Measurements from ENCODE around the gene EVPLL.
"Not testable (repeated sequence)": the region's sequence is repeated elsewhere in the genome, so short reads cannot be mapped to it uniquely, and the experiment has no call there.

The EVPLL gene

DNA sequence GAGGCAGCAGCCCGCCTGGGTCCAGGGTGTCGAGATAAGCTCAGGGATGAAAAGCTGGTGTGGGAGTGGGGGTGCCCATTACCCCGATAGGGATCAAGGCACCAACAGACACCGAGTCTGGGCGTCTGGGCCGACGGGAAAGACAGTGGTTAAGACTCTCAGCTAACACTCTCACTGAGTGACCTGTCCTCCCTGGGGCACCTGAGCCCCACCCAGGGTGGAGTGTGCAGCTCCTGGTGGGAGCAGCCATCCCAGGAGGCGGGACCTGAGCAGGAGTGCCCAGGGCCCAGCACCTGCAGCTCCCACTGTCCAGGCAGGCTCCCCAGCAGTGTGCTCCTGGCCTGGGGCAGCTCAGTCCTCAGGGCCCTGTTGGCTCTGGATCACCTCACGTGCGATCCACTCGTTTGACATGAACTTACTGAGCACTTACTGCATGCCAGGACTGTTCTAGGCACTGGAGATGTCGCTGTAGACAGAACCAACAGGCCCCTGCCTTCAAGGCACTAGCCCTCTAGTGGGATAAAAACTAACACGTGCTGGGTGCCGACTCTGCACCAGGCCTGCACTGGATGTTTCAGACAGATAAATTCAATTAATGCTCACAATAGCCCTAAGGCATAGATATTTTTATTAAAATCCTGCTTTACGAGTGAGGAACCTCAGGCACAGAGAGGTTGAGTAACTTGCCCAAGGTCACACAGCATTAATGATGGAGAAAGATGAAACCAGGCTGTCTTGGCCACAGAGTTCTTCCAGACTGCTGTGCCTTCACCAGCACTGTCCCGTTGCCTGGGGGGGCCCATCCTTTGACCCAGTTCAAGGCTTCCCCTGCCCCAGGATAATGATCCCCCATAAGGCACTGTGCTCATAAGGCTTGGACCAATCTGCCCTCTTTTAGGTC, 1.9 kb downstream of the EVPLL start:
- no peak for DNase-seq

DNA sequence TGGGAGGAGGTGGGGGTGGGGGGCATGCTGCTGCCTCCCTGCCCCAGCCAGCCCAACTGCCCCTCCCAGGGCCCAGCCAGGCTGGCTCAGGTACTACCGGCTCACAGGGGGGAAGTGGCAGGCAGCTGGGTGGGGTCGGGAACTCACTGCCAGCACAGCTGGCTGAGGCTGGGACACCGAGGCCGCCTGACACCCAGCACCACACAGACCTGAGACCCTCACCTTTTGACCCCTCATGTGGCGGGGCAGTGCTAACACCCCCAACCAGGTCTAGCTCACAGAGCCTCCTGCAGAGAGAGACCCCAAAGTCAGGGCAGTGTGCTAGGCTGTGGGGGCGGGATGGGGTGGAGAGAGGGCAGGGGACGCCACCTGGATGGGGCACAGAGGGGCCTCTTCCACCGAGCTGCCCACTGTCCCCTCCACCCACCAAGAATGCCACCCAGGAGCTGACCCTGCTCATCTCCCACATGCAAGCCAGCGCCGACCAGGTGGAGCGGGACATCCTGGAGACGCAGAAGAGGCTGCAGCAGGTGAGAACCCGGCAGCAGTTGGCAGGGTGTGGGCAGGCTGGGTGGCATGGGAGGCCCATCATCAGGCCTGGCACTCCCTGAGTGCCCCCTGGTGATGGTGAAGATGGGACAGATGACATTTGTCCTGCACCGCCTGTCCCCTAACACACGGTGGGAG, 3.0 kb downstream of the EVPLL start:
- no peak for DNase-seq

DNA sequence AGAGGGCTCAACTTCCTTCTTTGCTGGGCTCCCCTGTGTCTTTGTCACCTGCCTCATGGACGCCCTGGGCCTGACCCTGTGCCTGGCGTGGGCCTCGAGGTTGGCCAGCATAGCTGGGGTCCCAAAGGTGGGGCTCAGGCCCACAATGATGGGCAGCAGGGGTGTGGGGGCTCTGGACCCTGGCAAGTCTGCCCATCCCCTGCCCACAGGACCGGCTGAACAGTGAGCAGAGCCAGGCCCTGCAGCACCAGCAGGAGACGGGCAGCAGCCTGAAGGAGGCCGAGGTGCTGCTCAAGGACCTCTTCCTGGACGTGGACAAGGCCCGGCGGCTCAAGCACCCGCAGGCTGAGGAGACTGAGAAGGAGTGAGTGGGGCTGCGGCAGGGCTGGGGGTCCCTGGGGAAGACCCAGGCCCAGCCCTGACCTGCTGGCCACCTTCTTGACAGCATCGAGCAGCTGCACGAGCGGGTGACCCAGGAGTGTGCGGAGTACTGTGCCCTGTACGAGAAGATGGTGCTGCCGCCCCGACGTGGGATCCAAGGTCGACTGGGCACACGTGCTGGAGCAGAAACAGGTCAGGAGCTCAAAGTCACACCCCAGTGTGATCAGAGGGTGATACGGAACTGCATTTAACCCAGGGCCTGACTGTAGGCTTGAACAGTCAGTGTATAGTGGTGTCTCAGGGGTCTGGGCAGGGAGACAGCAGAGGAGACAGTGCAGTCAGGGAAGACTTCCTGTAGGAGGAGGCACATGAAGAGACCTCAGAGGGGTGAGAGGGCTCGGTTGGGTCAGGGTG, 3.8 kb downstream of the EVPLL start:
- no peak for DNase-seq

DNA sequence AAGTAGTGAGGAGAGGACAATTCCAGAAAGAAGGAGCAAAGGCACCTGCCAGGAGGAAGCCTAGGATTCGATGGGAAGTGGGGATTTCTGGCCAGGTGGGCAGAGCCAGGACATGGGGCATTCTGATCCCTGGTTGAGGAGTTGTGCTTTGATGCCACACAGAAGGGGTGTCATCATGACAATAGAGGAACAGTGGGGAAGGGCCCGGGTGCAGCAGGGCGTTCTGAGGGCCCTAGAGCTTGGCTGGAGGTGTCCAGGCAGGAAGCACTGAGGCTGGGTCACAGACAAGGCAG, 4.3 kb downstream of the EVPLL start:
- DNase-seq, result no peak

DNA sequence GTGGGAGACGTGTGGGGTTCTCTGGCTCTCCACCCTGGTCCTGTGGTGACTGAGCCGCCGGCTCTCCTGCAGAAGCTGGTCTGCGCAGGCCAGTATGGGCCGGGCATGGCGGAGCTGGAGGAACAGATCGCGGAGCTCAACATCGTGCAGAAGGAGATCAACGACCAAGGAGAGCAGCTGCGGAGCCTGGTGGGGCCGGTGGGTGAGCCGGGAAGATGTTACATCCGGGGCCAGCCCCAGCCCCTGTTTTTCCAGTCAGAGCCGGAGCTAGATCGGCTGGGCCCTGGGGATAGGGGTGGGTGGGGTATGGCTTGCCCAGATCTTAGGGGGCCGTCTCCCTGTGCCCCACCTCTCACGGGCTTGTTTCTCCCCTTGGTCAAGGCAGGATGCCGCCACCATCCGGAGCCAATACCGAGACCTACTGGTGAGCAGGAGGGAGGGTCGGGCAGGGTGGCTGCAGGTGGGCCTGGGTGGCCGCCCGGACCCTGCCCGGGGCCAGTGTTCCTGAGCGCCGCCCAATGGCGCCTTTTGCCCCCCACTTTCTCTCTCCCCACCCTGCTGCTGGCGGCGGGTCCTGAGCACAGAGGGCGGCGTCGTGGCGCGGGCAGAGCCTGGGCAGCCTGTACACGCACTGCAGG, 5.0 kb downstream of the EVPLL start:
- DNase-seq, result no peak

GRCh38 chr17:18383079-18383481, 5.5 kb downstream of the EVPLL start:
- not testable (repeated sequence) for DNase-seq

GRCh38 chr17:18384271-18384670, 6.7 kb downstream of the EVPLL start:
- not testable (repeated sequence) for DNase-seq

DNA sequence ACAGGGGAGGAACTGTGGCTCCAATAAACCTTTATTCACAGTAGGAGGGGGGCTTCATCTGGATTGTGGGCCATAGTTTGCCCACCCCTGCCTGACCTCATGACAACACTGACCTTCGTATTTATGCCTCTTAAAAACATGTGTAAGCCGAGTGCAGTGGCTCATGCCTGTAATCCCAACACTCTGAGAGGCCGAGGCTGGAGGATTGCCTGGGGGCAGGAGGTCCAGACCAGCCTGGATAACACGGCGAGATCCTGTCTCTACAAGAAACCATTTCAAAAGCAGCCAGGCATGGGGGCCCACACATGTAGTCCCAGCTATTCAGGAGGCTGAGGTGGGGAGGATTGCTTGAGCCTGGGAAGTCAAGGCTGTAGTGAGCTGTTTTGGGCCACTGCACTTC, 10.0 kb downstream of the EVPLL start:
- DNase-seq, result not testable (repeated sequence)

GRCh38 chr17:18388266-18388665, 10.7 kb downstream of the EVPLL start:
- DNase-seq, result not testable (repeated sequence)

- not testable (repeated sequence) for DNase-seq
Observed at GRCh38 chr17:18388728-18389127, 11.2 kb downstream of the EVPLL start.

DNA sequence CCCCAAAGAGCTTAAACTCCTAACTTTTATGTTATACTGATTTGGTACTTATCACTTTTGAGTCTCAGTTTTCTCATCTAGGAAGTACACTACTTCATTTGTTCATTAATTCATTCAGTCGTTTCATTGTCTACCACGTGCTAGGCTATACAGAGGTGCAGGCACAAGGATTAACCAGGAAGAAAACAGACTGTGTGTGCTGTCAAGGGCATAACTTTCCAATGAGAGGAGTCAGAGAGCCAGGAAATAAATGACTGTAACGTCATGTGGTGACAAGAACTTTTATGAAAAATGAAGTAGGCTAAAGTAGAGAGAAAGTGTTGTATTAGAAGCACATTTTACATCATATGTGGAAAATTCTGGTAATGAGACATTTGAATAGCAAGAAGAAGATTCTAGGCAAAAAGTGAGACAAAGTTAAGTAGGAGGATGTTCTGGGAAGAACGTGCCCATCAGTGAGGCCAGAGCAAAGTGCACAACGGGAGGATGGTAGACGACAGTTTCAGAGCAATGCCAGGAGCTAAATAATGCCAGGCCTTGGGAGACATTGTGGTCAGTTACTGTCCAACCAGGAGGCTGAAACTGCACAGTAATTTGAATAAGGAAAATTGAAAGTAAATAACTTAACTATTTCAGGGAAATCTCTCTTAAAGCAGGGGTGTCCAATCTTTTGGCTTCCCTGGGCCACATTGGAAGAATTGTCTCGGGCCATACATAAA, 24.5 kb downstream of the EVPLL start:
- DNase-seq, result not testable (repeated sequence)

DNA sequence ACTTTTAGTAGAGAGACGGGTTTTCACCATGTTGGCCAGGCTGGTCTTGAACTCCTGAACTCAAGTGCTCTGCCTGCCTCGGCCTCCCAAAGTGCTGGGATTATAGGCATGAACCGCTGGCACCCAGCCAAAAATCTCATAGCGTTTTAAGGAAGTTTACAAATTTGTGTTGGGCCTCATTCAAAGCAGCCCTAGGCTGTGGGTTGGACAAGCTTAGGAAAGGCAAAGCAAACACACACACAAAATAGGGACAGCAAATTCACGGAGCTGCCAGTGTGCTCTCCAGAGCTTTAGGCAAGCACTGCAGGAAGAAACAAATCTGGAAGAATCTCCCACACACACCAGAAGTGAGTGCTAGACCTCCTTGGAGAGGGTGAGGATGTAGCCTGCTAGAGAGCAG, 25.6 kb downstream of the EVPLL start:
- not testable (repeated sequence) for DNase-seq

- DNase-seq, result not testable (repeated sequence)
Observed at GRCh38 chr17:18403604-18404003, 26.0 kb downstream of the EVPLL start.

GRCh38 chr17:18408906-18409305, 31.3 kb downstream of the EVPLL start:
- DNase-seq, result not testable (repeated sequence)

GRCh38 chr17:18409321-18409720, 31.7 kb downstream of the EVPLL start:
- not testable (repeated sequence) for DNase-seq

GRCh38 chr17:18410736-18411135, 33.2 kb downstream of the EVPLL start:
- DNase-seq, result not testable (repeated sequence)

GRCh38 chr17:18411377-18411864, 33.8 kb downstream of the EVPLL start:
- DNase-seq, result peak; percentile 12

GRCh38 chr17:18412001-18412538, 34.5 kb downstream of the EVPLL start:
- not testable (repeated sequence) for DNase-seq

DNA sequence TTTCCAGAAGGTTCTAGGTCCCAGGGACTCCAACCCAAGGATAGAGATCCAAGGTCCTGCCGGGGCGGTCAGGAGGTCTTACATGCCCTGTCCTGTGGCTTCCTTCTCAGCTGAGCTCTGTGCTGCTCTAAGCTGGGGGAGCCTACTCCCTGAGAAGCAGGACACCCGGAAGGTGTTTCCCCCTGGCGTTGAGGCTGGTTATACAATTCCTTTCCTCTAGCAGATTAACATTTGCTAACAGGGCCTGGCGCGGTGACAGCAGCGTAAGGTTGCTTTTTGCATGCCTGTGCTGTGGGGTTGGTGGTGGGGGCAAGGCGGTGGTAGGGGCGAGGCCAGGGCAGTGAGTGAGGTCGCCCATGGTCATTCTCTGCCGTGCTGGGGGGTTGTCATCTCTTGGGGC, 43.9 kb downstream of the EVPLL start:
- not testable (repeated sequence) for DNase-seq

GRCh38 chr17:18422464-18422863, 44.9 kb downstream of the EVPLL start:
- not testable (repeated sequence) for DNase-seq

DNA sequence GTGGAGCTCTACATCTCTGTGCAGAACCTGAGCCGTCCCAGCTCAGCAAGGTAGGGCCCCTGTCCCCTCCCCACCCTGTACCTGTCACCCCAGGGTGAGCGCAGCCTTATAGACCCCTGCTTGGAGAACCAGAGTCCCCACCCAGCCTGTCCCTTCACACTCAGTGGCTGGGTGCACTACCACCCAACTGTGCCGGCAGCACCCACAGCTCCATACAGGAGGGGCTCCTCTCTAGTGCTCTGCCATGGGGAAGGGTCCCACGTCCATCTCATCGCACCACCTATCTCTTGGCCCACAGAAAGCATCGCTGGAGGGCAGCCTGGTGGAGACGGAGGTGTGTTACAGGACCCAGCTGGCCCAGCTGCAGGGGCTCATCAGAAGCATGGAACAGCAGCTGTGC, 45.4 kb downstream of the EVPLL start:
- not testable (repeated sequence) for DNase-seq

DNA sequence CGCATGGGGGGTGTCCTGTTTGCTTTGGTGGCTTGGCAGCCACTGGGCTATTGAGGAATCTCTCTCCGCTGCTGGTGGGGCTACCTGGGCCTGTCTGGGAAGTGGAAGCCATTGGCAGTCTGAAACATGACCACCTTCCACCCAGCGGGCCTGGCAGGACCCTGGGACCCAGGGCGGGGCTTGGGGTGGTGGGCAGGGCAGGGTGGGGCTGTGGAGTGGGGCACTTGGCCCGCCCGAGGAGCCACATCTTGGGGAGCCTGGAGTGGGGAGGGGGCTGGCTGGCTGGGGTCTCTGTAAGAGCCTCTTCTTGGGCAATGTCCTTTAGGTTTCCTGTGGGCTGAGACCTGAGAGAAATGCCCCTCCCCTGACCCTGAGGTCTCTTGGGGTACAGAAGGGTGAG, 48.0 kb downstream of the EVPLL start:
- not testable (repeated sequence) for DNase-seq

Data from activated CD4-positive, alpha-beta T cell treated with anti-CD3 and anti-CD28 coated beads for 1 hour (primary cell).